Sigmoid colon (tissue), 4 donors: ENCODE results near the gene POM121.
A peak's percentile ranks its signal among the peaks of the same experiment; 100 is the strongest.
"Not testable (repeated sequence)": the region's sequence is repeated elsewhere in the genome, so short reads cannot be mapped to it uniquely, and the experiment has no call there.

Experiments used
- EP300 ChIP-seq, 4 donors: sonication (generic); formaldehyde crosslinking; IDR thresholded peaks; one replicate each; pipeline ENCODE4 v1.6.1; 2017; ENCODE audit warnings: antibody characterized with exemption in 4 of 4
- POLR2A ChIP-seq, 2 donors: fragments of 450-650 bp; IDR thresholded peaks; one replicate each; pipeline ENCODE4 v1.6.1; 2016; ENCODE audit warnings: antibody characterized with exemption in 2 of 2, mild to moderate bottlenecking in 2 of 2, moderate library complexity in 2 of 2
- POLR2AphosphoS5 ChIP-seq, 4 donors: sonication (generic); formaldehyde crosslinking; IDR thresholded peaks; one replicate each; pipeline ENCODE4 v1.6.1; 2017; ENCODE audit warnings: antibody characterized with exemption in 4 of 4
- TF ChIP-seq, protein P1 (sequence below), 4 experiments: fragments of 450-650 bp in 3 of 4; fragments of 200-600 bp in 1 of 4; IDR thresholded peaks; one replicate each; pipeline ENCODE4 v1.5.1; 2016 to 2019; ENCODE audit warnings: antibody characterized with exemption in 4 of 4, mild to moderate bottlenecking in 3 of 4, moderate library complexity in 2 of 4

DNA sequence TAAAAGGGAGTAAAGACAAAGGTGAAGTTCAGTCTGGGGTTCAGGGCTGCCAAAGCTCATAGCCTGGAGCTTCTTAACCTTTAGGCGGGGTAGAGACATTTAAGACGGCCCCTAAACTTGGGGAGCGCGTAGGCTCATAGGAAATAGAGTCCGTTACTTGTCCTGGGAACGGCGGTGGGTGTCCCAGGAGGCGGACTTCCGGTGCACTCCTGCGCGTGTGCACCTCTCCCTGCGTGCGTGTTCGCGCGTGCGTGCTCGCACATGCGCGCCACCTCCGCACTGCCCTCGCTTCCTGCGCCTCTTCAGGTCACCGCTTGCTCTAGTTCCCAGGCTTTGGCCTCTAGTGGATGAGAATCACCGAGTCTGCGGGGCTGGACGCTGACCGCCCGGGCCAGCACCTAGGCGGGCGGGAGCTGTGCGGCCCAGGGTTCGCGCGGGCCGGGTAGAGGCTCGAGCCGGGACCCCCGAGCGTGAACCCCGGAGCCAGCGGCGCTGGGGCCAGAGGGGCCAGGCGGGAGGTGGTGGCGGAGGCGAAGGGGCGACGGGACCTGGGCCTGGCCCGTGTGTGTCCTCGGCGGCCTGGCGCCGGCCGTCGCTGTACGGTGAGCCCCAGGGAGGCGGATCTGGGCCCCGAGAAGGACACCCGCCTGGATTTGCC, 45.7 kb upstream of the POM121 start:
- TF ChIP-seq, protein P1, sequence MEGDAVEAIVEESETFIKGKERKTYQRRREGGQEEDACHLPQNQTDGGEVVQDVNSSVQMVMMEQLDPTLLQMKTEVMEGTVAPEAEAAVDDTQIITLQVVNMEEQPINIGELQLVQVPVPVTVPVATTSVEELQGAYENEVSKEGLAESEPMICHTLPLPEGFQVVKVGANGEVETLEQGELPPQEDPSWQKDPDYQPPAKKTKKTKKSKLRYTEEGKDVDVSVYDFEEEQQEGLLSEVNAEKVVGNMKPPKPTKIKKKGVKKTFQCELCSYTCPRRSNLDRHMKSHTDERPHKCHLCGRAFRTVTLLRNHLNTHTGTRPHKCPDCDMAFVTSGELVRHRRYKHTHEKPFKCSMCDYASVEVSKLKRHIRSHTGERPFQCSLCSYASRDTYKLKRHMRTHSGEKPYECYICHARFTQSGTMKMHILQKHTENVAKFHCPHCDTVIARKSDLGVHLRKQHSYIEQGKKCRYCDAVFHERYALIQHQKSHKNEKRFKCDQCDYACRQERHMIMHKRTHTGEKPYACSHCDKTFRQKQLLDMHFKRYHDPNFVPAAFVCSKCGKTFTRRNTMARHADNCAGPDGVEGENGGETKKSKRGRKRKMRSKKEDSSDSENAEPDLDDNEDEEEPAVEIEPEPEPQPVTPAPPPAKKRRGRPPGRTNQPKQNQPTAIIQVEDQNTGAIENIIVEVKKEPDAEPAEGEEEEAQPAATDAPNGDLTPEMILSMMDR (IDR thresholded peaks at IDR 0.05): not testable (repeated sequence)
- TF ChIP-seq POLR2AphosphoS5 (IDR thresholded peaks at IDR 0.05) (peak; percentile 88 to 93 (median 90)), POLR2A (IDR thresholded peaks at IDR 0.05) (peak; percentile 44 to 53)
- TF ChIP-seq EP300 (IDR thresholded peaks at IDR 0.05): not testable (repeated sequence)
